NK-92 treated with Interleukin-12 subunit alpha and Interleukin-12 subunit beta, amount 100 ng/mL, for 24 hours (cell line): ENCODE data around the gene BANF2.

Experiments
- DNase-seq: peaks from one replicate; lab custom pipeline; 2025; lab: John Stamatoyannopoulos, UW

The BANF2 gene

GRCh38 chr20:17735959-17736621 is 36.3 kb downstream of the BANF2 start:
- no peak for DNase-seq

- no peak for DNase-seq
Measured at GRCh38 chr20:17738154-17738553, 38.4 kb downstream of the BANF2 start.

GRCh38 chr20:17741220-17741619 is 41.5 kb downstream of the BANF2 start:
- DNase-seq: no peak

GRCh38 chr20:17742731-17743130 is 43.0 kb downstream of the BANF2 start:
- DNase-seq: no peak

GRCh38 chr20:17743677-17744076 is 43.9 kb downstream of the BANF2 start:
- DNase-seq: no peak

- DNase-seq: no peak
Measured at GRCh38 chr20:17747431-17747846, 47.7 kb downstream of the BANF2 start.

- no peak for DNase-seq
Measured at GRCh38 chr20:17748279-17748678, 48.5 kb downstream of the BANF2 start.

- DNase-seq: no peak
Measured at GRCh38 chr20:17749626-17749977, 49.8 kb downstream of the BANF2 start.

GRCh38 chr20:17749978-17750721 is 50.4 kb downstream of the BANF2 start:
- DNase-seq: no peak

GRCh38 chr20:17750722-17751045 is 50.9 kb downstream of the BANF2 start:
- DNase-seq: no peak

GRCh38 chr20:17751640-17752039 is 51.9 kb downstream of the BANF2 start:
- no peak for DNase-seq

GRCh38 chr20:17752459-17752858 is 52.7 kb downstream of the BANF2 start:
- no peak for DNase-seq

GRCh38 chr20:17753516-17753915 is 53.8 kb downstream of the BANF2 start:
- no peak for DNase-seq

- no peak for DNase-seq
Measured at GRCh38 chr20:17756529-17756928, 56.8 kb downstream of the BANF2 start.

- no peak for DNase-seq
Measured at GRCh38 chr20:17757496-17757895, 57.7 kb downstream of the BANF2 start.

GRCh38 chr20:17758010-17758409 is 58.2 kb downstream of the BANF2 start:
- DNase-seq: no peak

GRCh38 chr20:17758512-17758911 is 58.7 kb downstream of the BANF2 start:
- DNase-seq: no peak

GRCh38 chr20:17759449-17759848 is 59.7 kb downstream of the BANF2 start:
- DNase-seq: no peak

GRCh38 chr20:17761604-17762003 is 61.8 kb downstream of the BANF2 start:
- DNase-seq: no peak

GRCh38 chr20:17762243-17762872 is 62.6 kb downstream of the BANF2 start:
- DNase-seq: no peak

GRCh38 chr20:17762873-17763557 is 63.2 kb downstream of the BANF2 start:
- DNase-seq: no peak

GRCh38 chr20:17765017-17765416 is 65.3 kb downstream of the BANF2 start:
- DNase-seq: no peak

- no peak for DNase-seq
Measured at GRCh38 chr20:17765584-17765983, 65.8 kb downstream of the BANF2 start.
